ENCODE measurements around the gene CD19. TPM values are rescaled to one million over a fixed set of nuclear protein-coding genes. Genes with fewer than 3 reads are reported as not detected.

Gene CD19
- total and polyA plus RNA-seq, 10 of the 15 experiments (the other 5 are each of a cell fraction or from before 2014, with no cell fraction given): 1.2 to 125 (median 77.2) TPM

- ChIA-PET RAD21 (ENCODE audit: unreplicated experiment) (no interaction called here), POLR2A (interaction anchor here (0.5 kb wide), 1 partner anchor 56 kb away, joined by 6 read pairs; no protein-coding TSS in a partner anchor), CTCF (interaction anchor here (2.0 kb wide), 1 partner anchor 10 kb away, joined by 5 read pairs; no protein-coding TSS in a partner anchor), SMC1A (ENCODE audit: uncharacterized antibody, unreplicated experiment) (interaction anchor here (0.8 to 1.4 kb wide), 3 partner anchors 9 to 35 kb away, joined by 3 read pairs; partner anchors contain the start of gene SPNS1)
- intact Hi-C loops (cut with micrococcal nuclease; ENCODE audit: unreplicated experiment): no loop called here
- TF ChIP-seq ZNF207 (IDR thresholded peaks at IDR 0.05; ENCODE audit: borderline replicate concordance): no peak
- no peaks in the 10 kb centered on the region; the same call in 2 of the 3 replicates for H3K9me3 ChIP-seq (replicated peaks; ENCODE audit: control insufficient read depth, insufficient read depth, low read length)
- H3K9ac ChIP-seq (ENCODE audit: control insufficient read depth, insufficient read depth, low read length): no peak overlapping the region
- H3K4me1 ChIP-seq (ENCODE audit: control insufficient read depth, insufficient read depth, low read length): peaks cover 12% of the 10 kb centered on the region
- H3K4me3 ChIP-seq: no peak overlapping the region
- H3K27me3 ChIP-seq (replicated peaks in 1 of 2; ENCODE audit: control insufficient read depth in 2 of 2, insufficient read depth in 2 of 2, low read length in 1 of 2): no peaks in the 10 kb centered on the region
- FAIRE-seq: no peak
- H3K4me2 ChIP-seq (ENCODE audit: control insufficient read depth, insufficient read depth): no peak overlapping the region
- BruUV-seq (replicated peaks): no TSS peak
- no peak for ATAC-seq
- H3K27ac ChIP-seq (ENCODE audit: control insufficient read depth, insufficient read depth): no peak overlapping the region
- H3K36me3 ChIP-seq (ENCODE audit: control insufficient read depth in 2 of 2, insufficient read depth in 2 of 2, low read length in 1 of 2): peaks cover 0 to 10% of the 10 kb centered on the region in 2 experiments; a peak in 3 of 4 replicates
- H3K79me2 ChIP-seq (ENCODE audit: control insufficient read depth, insufficient read depth, low read length): no peaks in the 10 kb centered on the region
- in situ Hi-C loops (cut with MboI): no loop called here
- H4K20me1 ChIP-seq (ENCODE audit: control insufficient read depth, insufficient read depth): no peaks in the 10 kb centered on the region
- no peak overlapping the region for H2AFZ ChIP-seq (ENCODE audit: control insufficient read depth, low read depth, low read length)
- DNase-seq (ENCODE audit: low read depth, low spot score): no peak
- 98% methylated on average over 8 of the region's 18 CpGs for WGBS (ENCODE audit: insufficient coverage, insufficient replicate concordance, low lambda C conversion rate, missing lambda C conversion rate)
Observed at GRCh38 chr16:28983644-28984043, 51.9 kb downstream of the CD19 start.

GRCh38 chr16:28984091-28984490 is 52.3 kb downstream of the CD19 start:
- ATAC-seq (no peak), FAIRE-seq (no peak), DNase-seq (ENCODE audit: low read depth, low spot score) (no peak)
- ChIA-PET POLR2A (interaction anchor here (0.5 to 1.1 kb wide), 2 partner anchors 10 to 56 kb away, joined by 6 to 8 read pairs; no protein-coding TSS in a partner anchor), CTCF (interaction anchor here (1.0 to 2.0 kb wide), 2 partner anchors 10 to 22 kb away, joined by 3 to 5 read pairs; no protein-coding TSS in a partner anchor), RAD21 (ENCODE audit: unreplicated experiment) (no interaction called here), SMC1A (ENCODE audit: uncharacterized antibody, unreplicated experiment) (interaction anchor here (0.8 to 1.4 kb wide), 3 partner anchors 9 to 35 kb away, joined by 3 read pairs; partner anchors contain the start of gene SPNS1)
- Histone ChIP-seq H3K4me1 (ENCODE audit: control insufficient read depth, insufficient read depth, low read length) (peaks cover 12% of the 10 kb centered on the region), H4K20me1 (ENCODE audit: control insufficient read depth, insufficient read depth) (no peaks in the 10 kb centered on the region), H3K4me3 (no peak overlapping the region), H3K36me3 (ENCODE audit: control insufficient read depth in 2 of 2, insufficient read depth in 2 of 2, low read length in 1 of 2) (peaks cover 0 to 10% of the 10 kb centered on the region in 2 experiments; a peak in 3 of 4 replicates), H3K27me3 (replicated peaks in 1 of 2; ENCODE audit: control insufficient read depth in 2 of 2, insufficient read depth in 2 of 2, low read length in 1 of 2) (no peaks in the 10 kb centered on the region), H3K27ac (ENCODE audit: control insufficient read depth, insufficient read depth) (no peak overlapping the region; the same call in 1 of the 2 replicates), H3K9me3 (replicated peaks; ENCODE audit: control insufficient read depth, insufficient read depth, low read length) (no peaks in the 10 kb centered on the region; the same call in 2 of the 3 replicates), H2AFZ (ENCODE audit: control insufficient read depth, low read depth, low read length) (no peak overlapping the region), H3K4me2 (ENCODE audit: control insufficient read depth, insufficient read depth) (peak overlapping the region; percentile 74; the same call in 1 of the 2 replicates), H3K9ac (ENCODE audit: control insufficient read depth, insufficient read depth, low read length) (peak overlapping the region; percentile 39; the same call in 1 of the 2 replicates), H3K79me2 (ENCODE audit: control insufficient read depth, insufficient read depth, low read length) (no peaks in the 10 kb centered on the region)
- 72% methylated on average over 12 of the region's 12 CpGs for WGBS (ENCODE audit: insufficient coverage, insufficient replicate concordance, low lambda C conversion rate, missing lambda C conversion rate)
- in situ Hi-C loops (cut with MboI): no loop called here
- BruUV-seq (replicated peaks): no TSS peak
- TF ChIP-seq ESRRA (IDR thresholded peaks at IDR 0.05; ENCODE audit: low read length) (no peak), STAT3 (IDR thresholded peaks at IDR 0.05; ENCODE audit: low read depth, low read length) (no peak), STAT1 (conservative IDR thresholded peaks at IDR 0.05) (no peak), RCOR1 (conservative IDR thresholded peaks at IDR 0.05; ENCODE audit: low read depth, low read length) (no peak), KAT2A (conservative IDR thresholded peaks at IDR 0.05; ENCODE audit: control insufficient read depth, low read depth, low read length) (no peak), REST (IDR thresholded peaks at IDR 0.05; ENCODE audit: low read depth, low read length) (no peak), CBFB (IDR thresholded peaks at IDR 0.05; ENCODE audit: low read depth) (no peak), GABPA (IDR thresholded peaks at IDR 0.05; ENCODE audit: low read depth) (no peak), DPF2 (IDR thresholded peaks at IDR 0.05) (no peak), TCF3 (IDR thresholded peaks at IDR 0.05; ENCODE audit: borderline replicate concordance, insufficient read depth, low read depth, low read length) (no peak), HCFC1 (IDR thresholded peaks at IDR 0.05; ENCODE audit: low read length) (no peak), IKZF1 (conservative IDR thresholded peaks at IDR 0.05) (no peak), EED (IDR thresholded peaks at IDR 0.05; ENCODE audit: low read depth) (no peak)
- intact Hi-C loops (cut with micrococcal nuclease; ENCODE audit: unreplicated experiment): no loop called here

Measured in GM12878 (cell line).